HFFc6 (cell line): ENCODE results near the gene ANKRD9. TPM values are rescaled to one million over a fixed set of nuclear protein-coding genes. Genes with fewer than 3 reads are reported as not detected.
"Not testable (repeated sequence)": the region's sequence is repeated elsewhere in the genome, so short reads cannot be mapped to it uniquely, and the experiment has no call there.

Experiments used
- DNase-seq: peaks from one replicate; pipeline ENCODE4 v3.0.0-alpha.2; 2018
- H3K27ac Mint-ChIP-seq: 2 replicates; pipeline ENCODE4 v1.8.0; 2020; ENCODE audit warnings: mild to moderate bottlenecking, mixed read lengths
- H3K27me3 Mint-ChIP-seq: 2 replicates; pipeline ENCODE4 v1.8.0; 2021; ENCODE audit warnings: mild to moderate bottlenecking, moderate library complexity, mixed read lengths; ENCODE audit not compliant: insufficient read depth
- H3K36me3 Mint-ChIP-seq: 2 replicates; pipeline ENCODE4 v1.8.0; 2021; ENCODE audit warnings: low read depth, mixed read lengths
- H3K4me1 Mint-ChIP-seq: 2 replicates; pipeline ENCODE4 v1.8.0; 2020; ENCODE audit warnings: low read depth, mixed read lengths
- H3K4me3 Mint-ChIP-seq: 2 replicates; pipeline ENCODE4 v1.8.0; 2020; ENCODE audit warnings: mild to moderate bottlenecking, moderate library complexity, mixed read lengths
- H3K9me3 Mint-ChIP-seq: 2 replicates; pipeline ENCODE4 v1.8.0; 2020; ENCODE audit warnings: mild to moderate bottlenecking, mixed read lengths
- total RNA-seq, 6 experiments: library from RNA; stranded (reverse); fragmentation: NEBNext Ultra II Directional; extraction: Animal tissue kit (Norgen Biotek cat#: 25700); gene quantifications; 2 replicates in 1 of 6; 3 replicates in 5 of 6; pipeline ENCODE4 v1.2.3, GENCODE V29; 2021
- TF ChIP-seq, protein P1 (sequence below): fragments of 200-600 bp; sonication (generic); IDR thresholded peaks from 2 replicates; pipeline ENCODE4 v1.5.0; 2021; ENCODE audit warnings: antibody characterized with exemption, mild to moderate bottlenecking

ANKRD9 gene
- total RNA-seq, 6 experiments from 2014 or later = 13.4 to 18.0 (median 15.6) TPM

DNA sequence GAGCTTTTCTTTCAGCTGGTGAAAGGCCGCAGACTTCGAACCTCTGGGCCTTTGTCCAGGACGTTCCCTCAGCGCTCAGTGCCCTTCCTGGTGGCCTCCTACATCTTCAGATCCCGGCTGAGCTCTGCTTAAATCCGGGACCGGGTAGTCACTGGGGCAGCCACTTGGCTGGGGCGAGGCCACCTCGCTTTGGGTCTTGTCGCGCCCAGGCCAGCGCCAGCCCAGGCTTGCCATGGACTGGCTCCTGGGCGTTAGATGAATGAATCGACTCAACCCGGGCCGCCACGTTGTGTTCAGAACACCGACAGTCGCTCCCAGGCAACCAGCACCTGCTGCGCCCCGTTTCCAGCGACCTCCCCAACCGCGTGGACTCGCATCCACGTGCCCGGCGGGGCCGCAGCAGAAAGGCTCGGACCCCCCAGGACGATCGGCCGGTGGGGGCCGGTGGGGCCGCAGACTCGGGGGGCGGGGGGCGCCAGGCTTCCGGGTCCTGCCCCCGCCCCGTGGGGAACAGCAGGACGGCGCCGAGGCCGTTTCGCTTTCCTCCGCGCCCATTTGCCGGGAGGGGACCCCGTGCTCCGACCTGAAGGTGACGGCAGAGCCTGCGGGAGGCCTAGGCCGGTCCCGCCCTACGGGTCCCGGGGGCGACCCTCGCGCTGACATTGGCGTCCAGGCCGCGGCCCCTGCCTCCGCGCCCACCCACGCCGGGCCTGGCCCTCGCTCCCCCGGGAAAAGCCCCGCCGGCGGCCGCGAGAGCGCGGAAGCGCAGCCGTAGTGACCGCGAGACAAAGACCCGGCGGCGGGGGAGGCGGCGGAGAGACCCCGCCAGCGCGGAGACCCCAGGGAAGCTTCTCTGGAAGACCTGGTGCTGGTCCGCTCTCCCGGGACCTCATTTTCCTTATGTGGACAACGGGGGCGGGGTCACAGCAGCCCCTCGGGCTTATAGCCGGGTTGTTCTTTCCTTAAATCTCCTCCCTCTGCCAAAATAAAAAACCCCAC is 45.5 kb upstream of the ANKRD9 start:
- Mint-ChIP-seq H3K36me3 (no peaks in the 10 kb centered on the region), H3K4me3 (peak overlapping the region; percentile 75), H3K9me3 (no peaks in the 10 kb centered on the region)

DNA sequence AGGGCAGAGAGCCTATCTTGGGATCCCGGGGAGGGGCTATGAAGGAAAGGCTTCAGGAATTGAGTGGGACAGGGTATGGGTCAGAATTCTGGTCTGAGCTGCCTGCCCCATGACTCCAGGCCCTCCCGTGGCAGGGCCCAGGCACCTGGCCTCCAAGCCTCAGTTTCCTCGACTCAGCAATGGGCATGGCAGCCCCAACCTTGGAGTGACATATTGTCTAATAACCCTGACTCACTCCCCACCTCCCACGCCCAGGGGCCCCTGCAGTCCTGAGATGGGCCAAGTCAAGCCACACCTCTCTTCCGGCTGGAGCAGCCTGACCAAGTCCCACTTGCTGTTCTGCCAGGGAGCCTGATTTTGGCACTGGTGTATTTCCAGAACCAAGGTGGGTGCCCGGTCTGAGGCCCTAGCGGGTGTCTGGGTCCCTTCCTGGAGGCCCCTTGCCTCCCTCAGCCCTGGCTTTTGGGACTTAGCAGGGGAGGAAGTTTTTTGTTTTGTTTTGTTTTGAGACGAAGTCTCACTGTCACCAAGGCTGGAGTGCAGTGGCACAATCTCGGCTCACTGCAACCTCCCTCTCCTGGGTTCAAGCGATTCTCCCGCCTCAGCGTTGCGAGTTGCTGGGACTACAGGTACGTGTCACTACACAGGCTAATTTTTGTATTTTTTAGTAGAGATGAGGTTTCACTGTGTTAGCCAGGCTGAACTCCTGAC is 42.6 kb upstream of the ANKRD9 start:
- Mint-ChIP-seq H3K36me3 (no peaks in the 10 kb centered on the region), H3K27ac (no peak overlapping the region), H3K4me1 (peaks cover 22% of the 10 kb centered on the region), H3K9me3 (no peaks in the 10 kb centered on the region), H3K4me3 (no peak overlapping the region), H3K27me3 (peaks cover 5% of the 10 kb centered on the region; the same call in 1 of the 2 replicates)
- TF ChIP-seq, protein P1, sequence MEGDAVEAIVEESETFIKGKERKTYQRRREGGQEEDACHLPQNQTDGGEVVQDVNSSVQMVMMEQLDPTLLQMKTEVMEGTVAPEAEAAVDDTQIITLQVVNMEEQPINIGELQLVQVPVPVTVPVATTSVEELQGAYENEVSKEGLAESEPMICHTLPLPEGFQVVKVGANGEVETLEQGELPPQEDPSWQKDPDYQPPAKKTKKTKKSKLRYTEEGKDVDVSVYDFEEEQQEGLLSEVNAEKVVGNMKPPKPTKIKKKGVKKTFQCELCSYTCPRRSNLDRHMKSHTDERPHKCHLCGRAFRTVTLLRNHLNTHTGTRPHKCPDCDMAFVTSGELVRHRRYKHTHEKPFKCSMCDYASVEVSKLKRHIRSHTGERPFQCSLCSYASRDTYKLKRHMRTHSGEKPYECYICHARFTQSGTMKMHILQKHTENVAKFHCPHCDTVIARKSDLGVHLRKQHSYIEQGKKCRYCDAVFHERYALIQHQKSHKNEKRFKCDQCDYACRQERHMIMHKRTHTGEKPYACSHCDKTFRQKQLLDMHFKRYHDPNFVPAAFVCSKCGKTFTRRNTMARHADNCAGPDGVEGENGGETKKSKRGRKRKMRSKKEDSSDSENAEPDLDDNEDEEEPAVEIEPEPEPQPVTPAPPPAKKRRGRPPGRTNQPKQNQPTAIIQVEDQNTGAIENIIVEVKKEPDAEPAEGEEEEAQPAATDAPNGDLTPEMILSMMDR = no peak
- no peak for DNase-seq

More for the DNA sequence above, 45.5 kb upstream of the ANKRD9 start:
- Mint-ChIP-seq H3K4me1 (peaks cover 14% of the 10 kb centered on the region; the same call in 1 of the 2 replicates), H3K27ac (no peak overlapping the region; the same call in 1 of the 2 replicates), H3K27me3 (peaks cover 2% of the 10 kb centered on the region; the same call in 1 of the 2 replicates)
- TF ChIP-seq, protein P1 = no peak
- DNase-seq = no peak

DNA sequence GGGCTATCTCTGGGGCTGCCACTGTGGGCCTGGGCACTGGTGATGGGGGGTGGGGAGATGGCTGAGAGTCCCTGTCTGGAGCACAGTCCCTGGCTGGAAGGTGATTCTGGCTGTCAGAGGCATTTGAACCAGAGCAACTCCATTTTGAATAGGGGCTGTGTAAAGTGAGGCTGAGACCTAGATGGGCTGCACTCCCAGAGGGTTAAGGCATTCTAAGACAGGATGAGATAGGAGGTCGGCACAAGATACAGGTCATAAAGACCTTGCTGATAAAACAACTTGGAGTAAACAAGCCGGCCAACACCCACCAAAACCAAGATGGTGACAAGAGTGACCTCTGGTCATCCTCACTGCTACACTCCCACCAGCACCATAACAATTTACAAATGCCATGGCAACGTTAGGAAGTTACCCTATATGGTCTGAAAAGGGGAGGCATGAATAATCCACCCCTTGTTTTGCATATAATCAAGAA is 41.4 kb upstream of the ANKRD9 start:
- not testable (repeated sequence) for H3K4me3 Mint-ChIP-seq, H3K9me3 Mint-ChIP-seq, H3K27me3 Mint-ChIP-seq, H3K27ac Mint-ChIP-seq, H3K36me3 Mint-ChIP-seq, DNase-seq
- peaks cover 24% of the 10 kb centered on the region for H3K4me1 Mint-ChIP-seq

- no peak for DNase-seq
- H3K36me3 Mint-ChIP-seq = no peaks in the 10 kb centered on the region
- H3K27ac Mint-ChIP-seq = no peak overlapping the region
- H3K27me3 Mint-ChIP-seq = peaks cover 16% of the 10 kb centered on the region
- H3K4me3 Mint-ChIP-seq = peak overlapping the region; percentile 16; the same call in 1 of the 2 replicates
- peaks cover 33% of the 10 kb centered on the region for H3K4me1 Mint-ChIP-seq
- TF ChIP-seq, protein P1 = no peak
- H3K9me3 Mint-ChIP-seq = no peaks in the 10 kb centered on the region
Measured at GRCh38 chr14:102548616-102549240, 39.2 kb upstream of the ANKRD9 start.

DNA sequence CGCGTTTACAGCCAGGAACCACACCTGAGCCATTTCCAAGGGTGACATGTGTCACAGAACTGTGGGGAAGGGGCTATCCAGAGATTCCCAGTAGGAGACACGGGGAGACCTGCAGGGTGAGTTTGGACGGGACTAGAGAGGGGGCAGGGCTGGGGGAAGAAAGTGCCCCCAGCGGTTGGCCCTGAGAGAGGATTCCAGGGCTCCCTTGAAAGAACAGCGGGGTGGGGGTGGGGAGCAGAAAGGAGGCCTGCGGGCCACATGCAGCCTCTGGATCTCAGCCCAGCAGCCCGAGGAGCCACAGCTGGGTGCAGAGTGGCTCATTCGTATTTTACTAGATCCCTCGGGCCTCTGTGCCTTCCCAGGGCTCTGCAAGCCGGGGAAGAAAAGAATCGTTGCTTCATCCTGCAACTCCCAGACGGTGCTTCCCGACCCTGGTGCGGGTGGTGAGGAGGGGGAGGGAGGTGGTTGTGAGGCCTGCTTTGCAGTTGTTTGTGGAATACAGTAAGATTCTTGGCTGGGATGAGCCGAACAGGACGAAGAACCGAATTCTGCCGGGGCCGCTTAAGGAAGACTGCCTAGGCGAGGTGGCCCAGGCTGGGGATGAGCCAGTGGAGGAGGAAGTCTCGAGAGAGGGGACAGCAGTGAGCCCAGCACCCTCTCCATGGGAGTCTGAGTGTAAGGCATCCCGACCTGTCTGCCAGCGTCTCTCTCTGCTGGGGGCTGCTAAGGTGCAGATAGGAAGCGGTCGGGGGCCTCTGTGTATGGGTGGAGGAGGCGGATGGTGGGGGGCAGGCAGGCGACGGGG is 36.1 kb upstream of the ANKRD9 start:
- H3K27me3 Mint-ChIP-seq = peaks cover 18% of the 10 kb centered on the region
- no peaks in the 10 kb centered on the region for H3K36me3 Mint-ChIP-seq
- peak overlapping the region; percentile 55; the same call in 1 of the 2 replicates for H3K4me3 Mint-ChIP-seq
- TF ChIP-seq, protein P1 = no peak
- DNase-seq = no peak
- H3K4me1 Mint-ChIP-seq = peaks cover 19% of the 10 kb centered on the region
- H3K27ac Mint-ChIP-seq = no peak overlapping the region
- H3K9me3 Mint-ChIP-seq = no peaks in the 10 kb centered on the region
